HEK293 (cell line): ENCODE data around the gene AMBRA1.

Experiments
- CTCF ChIP-seq: fragments of 450-650 bp; formaldehyde crosslinking; IDR thresholded peaks from 2 replicates; pipeline ENCODE4 v1.5.1; 2016; ENCODE audit warnings: missing biosample characterization, missing genetic modification characterization
- GFI1B ChIP-seq: fragments of 450-650 bp; formaldehyde crosslinking; IDR thresholded peaks from 2 replicates; pipeline ENCODE4 v1.5.1; 2016; ENCODE audit warnings: missing biosample characterization, missing genetic modification characterization
- TCF7L2 ChIP-seq: IDR thresholded peaks from 2 replicates; pipeline ENCODE4 v1.6.1; 2011; ENCODE audit warnings: low read depth, mild to moderate bottlenecking, inconsistent platforms, low read length, moderate library complexity, borderline replicate concordance
- ZNF24 ChIP-seq: fragments of 450-650 bp; formaldehyde crosslinking; IDR thresholded peaks from 2 replicates; pipeline ENCODE4 v1.5.1; 2016; ENCODE audit warnings: missing biosample characterization, missing genetic modification characterization
- ZNF707 ChIP-seq: fragments of 450-650 bp; formaldehyde crosslinking; IDR thresholded peaks from 2 replicates; pipeline ENCODE4 v1.5.1; 2016; ENCODE audit warnings: missing biosample characterization, missing genetic modification characterization

- TF ChIP-seq ZNF707 (no peak), TCF7L2 (no peak), ZNF24 (tag by site-specific recombination) (no peak), GFI1B (tag by site-specific recombination) (no peak), CTCF (tag by site-specific recombination) (no peak)
These were observed 34.0 kb downstream of the AMBRA1 start for GRCh38 chr11:46559815-46560214.
